Hematopoietic multipotent progenitor cell (in vitro differentiated cells): ENCODE measurements around the gene RAD9A. TPM values are rescaled to one million over a fixed set of nuclear protein-coding genes. Genes with fewer than 3 reads are reported as not detected.
A peak's percentile ranks its signal among the peaks of the same experiment; 100 is the strongest.

ENCODE experiments used
- DNase-seq, 3 donors: peaks; one replicate each; pipeline ENCODE4 v3.0.0-alpha.2; 2011 to 2015; ENCODE audit warnings: low read depth in 2 of 3, low spot score in 2 of 3
- total RNA-seq: library from RNA; depleted of rRNA; stranded (reverse); fragments of >200 nt; gene quantifications from one replicate; pipeline ENCODE4 v1.2.3, GENCODE V29; 2012

RAD9A gene
- total RNA-seq, 1 donor: 28.3 TPM

DNA sequence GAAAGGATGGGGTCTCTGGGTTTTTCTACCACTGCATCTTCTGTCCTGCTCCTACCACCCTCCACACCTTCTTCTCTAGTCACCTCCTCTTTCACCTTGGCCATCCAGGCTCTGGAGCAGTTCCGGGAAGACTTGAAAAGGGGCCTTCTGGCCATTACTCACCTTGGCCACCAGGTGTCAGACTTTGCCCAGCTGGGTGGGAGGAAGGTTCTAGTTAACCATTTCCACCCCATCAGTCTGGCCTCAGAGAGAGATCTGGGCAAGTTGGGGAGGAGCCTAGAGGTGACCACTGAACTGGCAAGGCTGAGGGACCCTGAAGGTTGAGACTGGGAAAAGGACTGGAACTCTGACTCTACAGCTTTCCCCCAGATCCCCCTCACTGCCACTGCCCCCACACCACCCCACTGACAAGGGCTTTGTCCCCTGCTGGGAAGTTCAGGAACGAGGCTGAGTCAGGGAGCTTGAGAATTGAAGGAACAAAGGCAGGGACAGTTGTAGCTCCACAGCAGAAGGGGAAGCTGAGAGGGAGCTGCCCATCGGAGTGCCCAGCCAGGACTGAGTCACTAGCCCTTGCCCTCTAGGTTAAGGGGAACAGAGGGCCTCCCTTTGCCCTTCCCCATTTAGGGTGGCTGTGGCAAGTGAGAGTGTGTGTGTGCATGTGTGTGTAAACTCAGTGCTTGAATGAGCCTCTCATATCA, 34.8 kb upstream of the RAD9A start:
- peak in 2 of 3 donors; percentile 65 to 78 for DNase-seq

DNA sequence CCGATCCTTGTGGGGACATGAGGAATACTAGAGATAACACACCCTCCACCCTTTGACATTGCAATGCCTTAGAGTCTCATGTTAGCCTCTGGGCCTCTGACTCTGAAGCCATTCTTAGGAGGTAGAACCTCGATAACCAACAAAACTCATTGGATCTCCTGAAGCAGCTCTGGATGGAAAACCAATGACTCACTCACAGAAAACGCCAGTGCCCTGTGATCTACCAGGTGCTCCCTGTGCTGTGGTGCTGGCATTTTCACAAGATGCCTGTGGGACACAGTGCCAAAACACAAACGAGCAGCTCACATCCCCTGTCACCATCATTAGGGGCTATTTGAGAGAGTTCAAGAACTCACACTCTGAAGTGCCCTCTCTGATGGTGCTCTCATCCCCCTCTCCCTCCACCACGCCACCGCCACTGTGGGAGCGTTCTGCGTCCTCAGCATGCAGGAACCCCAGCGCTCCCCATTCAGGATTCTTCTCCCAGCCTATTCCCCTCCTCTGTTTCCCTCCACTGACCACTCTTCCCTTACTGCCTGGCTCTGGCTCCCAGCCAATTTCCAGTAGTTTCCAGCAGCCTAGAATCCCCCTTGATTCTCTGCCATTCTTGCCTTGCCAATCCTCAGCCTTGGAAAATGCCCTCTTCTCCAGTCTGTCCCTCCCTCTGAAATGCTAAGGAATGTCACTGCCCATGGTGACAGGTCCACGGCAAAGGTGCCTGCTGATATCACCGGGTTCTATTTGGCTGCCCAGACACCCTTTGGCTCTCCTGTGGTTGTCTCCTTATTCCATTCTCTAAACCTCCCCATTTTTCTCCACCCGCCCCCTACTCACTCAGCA, 33.7 kb upstream of the RAD9A start:
- DNase-seq: no peak

DNA sequence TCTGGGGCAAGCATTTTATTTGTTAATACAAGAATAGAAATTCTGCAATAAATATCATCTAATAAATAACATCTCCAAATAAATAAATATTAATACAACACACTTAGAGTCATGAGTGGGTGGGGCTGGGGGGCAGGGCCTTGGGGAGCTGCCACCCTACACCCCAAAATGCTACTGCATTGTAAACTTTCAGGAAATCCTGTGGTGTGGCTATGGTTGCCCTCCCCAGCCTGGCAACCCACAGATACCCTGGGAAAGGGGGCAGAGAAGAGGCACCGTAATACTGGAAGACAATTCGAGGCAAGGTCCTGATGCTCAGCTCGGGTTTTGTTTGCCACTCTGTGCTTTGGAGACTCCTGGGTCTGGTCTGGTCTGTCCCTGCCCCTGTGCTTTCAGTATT, 27.6 kb upstream of the RAD9A start:
- no peak for DNase-seq

DNA sequence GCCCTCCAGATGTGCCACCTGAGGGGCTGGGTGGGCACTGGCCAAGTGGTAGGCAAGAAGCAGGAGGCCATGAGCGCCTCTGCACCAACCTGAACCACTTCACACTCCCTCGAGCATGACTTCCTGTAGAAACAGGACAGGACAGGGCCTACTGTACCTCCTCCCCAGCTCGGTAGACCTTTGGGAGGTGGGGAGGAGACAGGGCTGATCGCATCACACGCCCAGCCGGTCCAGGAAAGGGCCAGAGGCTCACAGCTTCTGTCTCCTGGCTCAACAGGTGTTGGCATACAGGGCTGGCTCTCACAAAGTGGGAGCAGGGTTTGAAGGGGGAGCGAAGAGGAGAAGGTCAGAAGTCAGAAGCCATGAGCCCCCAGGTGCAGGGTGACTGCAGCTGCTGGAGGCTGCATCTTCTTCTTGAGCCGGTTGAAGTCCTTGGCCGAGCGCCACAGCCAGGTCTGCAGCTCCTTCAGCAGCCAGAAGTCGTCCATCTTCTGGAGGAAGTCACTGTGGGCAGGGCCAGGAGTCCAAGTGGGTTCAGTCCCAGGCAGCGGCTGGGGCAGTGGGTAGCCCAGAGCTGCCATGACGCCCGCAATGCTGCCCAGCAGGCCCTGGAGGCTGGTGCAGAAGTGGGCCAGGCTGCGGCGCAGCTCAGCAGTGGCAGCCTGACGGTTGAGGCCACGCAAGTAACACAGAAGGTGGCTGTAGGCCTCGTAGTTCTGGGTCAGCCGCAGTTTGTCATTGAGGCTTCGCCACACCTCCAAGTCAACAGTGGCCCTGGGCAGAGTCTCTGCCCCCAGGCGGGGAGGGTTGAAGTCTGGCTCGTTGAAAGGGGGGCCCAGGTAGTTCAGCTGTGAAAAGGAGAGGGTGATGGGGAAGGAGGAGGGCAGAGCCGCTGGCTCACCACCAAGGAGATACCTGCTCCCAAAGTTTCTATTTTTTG, 26.7 kb upstream of the RAD9A start:
- DNase-seq: no peak

DNA sequence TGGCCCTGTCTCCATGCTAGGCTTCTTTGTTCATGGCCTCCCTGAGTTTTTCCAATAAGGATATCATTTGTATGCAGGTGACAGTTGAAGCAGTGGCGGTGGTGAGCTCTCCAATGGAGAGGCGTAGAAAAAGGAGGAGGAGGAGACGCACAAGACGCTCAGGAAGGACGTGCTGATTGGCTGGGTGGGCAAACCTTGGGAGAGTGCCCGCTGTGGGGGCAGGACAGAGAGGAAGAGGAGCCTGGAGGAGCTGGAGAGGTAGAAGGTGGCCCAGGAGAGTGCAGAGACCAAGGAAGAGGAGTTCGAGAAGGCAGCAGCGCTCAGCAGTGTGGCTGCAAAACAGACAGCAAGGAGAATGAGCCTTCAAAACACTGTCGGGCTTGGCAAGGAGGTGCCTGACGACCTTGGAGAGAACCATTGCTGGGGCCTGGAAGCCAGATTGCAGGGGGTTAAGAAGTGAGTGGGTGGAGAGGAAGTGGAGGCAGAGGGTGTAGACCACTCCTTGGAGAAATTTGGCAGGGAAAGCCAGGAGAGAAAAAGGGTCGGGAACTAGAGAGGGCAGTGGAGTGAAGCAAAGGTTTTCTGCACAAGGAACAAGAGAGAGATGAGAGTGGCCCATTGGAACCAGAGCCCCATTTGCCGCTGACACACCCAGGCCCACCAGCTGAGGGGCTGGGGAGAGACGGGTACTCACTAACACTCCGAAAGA, 25.9 kb upstream of the RAD9A start:
- DNase-seq: no peak

DNA sequence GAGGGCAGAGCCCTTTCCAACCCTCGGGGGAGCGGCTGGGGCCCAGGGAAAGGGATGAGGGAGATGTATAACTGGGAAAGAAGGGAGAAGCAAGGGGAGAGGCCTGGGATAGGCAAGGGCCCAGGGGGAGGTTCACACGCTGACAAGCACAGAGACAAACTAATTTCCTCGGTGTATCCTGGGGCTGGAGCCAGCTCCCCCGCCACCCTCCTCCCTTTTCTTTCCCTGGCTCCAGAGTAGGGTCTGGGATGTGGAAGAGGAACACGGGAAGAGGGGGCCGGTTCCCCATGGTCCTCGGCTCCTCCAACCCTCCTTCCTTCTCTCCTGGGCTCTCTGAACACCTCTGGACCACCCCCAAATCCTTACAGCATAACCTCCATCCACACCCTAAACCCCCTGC, 25.2 kb upstream of the RAD9A start:
- DNase-seq: no peak

DNA sequence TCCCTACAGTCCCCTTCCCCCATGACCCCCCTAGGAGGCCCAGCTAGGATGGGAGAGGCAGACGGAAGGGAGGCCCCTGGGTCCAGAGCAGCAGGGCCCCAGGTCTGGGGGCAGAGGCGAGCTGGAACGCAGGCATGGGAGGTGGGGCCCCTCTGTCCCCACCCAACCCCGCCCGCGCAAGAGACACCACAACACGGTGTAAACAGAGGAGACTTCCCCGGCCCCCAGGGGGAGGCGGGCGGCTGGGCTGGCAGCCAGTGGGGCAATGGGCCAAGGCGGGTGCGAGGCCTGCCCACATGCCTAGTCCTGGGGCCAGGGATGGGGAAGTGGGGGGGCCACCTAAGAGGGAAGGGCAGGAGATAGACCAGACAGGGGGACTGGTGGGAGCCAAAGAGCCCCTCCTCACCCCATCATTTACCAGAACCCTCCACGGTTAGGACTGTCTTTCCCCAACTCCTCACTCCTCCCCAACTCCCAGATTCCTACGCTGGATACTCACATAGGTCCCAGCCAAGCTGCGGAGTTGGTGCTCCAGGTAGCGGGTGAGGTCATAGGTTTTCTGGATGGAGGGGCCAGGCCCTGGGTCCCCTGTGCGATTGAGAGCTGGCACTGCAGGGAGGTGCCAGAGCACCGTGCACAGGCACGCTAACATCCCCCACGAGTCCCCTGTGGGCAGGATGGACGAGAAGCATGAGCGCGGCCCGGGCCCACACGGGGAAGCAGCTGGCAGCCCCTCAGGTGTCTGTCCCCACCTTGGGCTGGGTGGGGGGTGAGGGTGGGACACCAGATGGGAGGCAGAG, 24.6 kb upstream of the RAD9A start:
- DNase-seq: no peak

DNA sequence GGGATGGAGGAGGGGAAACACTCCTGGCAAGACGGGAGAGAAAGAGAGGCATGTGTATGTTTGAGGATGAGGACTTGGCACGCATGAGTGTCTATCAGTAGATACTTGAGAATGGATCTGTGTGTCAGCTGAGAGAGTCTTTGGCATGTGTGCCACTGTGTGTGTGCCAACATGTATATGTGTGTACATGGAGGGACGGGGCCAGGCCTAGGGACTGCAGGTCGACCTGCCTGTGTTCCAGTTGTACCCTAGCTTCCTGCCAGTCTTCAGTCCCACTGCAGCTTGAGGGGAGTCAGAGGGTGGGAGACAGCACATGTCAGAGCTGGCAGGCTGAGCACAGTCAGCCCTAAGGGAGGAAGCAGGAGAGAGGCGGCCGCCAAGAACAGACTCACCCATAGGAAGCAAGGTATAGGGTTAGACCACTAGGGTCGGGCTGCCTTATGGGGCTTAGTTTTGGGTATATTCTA, 24.0 kb upstream of the RAD9A start:
- DNase-seq: no peak

DNA sequence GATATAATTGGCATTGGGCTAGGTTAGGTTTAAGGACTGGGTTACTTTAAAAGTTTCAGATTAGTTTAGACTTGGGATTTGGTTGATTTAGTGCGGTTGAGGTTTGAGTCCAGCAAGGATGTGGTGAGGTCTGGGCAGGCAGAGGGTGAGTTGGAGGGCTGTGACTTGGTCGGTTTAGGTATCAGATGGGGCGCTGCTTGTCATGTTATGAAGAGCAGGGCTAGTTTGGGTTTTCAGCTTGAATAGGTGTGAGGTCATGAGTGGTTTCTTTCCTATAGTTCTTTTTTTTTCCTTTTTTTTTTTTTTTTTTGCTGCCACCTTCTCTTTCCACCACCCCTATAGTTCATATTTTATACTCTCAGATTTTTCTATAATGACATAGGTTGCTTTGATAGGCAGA, 23.2 kb upstream of the RAD9A start:
- peak in 2 of 3 donors; percentile 58 to 74 for DNase-seq

DNA sequence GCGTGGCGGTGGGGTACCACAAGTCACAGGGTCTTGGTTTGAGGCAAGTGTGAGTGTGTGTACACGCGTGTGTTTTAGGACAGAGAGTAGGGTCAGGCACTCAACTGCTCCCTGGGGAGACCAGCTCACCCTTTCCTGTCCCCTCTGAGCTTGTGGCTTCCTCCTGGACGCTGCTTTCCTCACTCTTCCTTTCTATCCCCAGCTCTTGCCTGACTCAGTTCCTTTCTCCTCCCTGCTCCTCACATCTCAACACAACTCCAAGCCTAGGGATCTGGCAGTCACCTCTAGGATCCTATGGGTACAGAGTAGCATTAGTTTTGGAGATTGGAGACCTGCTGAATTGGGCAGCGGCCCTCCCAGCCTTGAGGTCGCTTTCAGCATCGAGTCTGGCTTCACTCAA, 22.5 kb upstream of the RAD9A start:
- DNase-seq: no peak

DNA sequence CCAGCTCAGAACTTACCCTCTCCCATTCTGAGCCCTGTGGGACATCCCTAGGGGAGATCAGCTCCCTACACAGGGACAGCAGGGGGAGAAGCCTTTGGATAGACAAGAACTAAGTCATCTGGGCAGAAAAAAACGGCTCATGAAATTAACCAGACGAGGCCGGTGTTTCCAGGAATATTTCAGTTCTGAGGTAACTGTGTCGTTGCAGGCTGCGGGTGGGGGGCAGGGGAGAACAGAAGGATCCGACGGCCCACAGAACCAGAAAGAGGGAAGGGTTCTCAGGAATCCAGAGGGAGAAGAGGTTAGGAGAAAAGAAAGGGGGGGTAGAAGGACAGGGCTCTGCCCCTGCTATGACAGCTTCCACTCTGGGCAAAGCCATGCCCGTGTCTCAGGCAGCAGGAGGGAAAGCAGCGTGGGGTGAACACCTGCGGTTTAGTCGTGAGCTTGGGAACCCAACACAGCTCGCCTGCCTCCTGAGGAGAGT, 21.9 kb upstream of the RAD9A start:
- DNase-seq: no peak

DNA sequence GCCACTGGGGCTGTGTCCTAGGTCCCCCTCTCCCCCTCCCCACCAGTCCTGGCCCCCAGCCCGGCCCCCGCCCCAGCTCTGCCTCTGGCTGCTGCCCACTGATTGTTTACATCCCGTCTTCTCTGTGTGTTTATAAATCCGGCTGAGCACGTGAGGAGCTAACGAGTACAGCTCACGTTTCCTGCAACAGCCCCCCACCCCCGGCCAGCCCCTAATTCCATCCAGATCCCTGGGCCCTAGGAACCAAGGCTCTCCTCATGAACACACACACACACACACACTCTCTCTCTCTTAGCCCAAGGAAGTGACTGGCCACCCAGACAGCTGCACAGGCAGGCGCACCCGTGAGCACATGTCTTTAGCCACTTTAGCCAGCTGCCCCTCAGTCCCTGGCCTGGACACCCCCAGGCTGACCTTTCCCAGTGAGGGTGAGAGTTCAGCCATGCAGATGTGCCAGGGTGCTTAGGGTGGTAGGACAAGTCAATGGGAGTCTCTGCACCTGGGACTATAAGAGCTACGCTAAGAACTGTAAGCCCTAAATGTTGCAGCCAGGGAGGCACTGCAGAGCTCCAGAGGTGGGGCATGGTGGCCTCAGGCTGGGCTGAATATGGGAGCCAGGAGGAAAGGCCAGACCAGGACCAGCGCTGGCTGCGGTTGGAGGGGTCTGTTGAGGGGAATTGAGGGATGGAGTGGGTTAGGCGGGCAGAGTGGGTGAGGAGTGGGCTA, 21.3 kb upstream of the RAD9A start:
- DNase-seq: no peak

DNA sequence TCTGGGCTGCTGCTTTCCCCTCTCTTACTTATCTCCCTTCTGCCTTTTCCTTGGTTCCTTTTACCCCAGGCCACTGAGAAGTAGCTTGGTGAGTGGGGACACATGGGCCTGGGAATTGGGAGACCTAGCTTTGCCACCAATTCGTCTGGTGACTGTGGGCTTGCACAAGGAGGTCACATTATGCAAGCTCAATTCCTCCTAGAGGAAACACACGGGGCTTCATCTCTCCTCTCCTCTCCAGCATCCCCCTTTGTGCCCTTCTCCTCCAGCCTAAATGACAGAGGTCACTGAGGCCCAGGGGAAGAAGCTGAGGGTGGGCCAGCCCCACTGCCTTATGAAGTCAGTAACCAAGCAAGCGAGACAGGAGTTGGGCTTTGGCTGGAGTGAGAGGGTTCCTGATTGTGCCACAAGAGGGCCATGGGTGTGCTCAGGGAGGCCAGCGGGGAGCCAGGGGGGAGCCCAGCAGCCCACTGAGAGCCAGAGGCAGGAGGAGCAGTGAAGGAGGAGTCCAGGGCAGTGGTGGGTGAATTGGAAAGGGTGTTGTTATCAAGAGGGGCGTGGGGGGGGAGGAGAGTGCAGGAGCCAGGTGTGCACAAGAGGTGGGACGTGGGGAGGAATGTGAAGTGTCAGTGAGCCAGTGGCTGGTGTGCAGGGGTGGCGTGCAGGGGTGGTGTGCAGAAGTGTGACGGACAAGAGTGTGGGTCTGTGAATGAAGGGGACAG, 20.4 kb upstream of the RAD9A start:
- peak in 1 of 3 donors; percentile 67 for DNase-seq

DNA sequence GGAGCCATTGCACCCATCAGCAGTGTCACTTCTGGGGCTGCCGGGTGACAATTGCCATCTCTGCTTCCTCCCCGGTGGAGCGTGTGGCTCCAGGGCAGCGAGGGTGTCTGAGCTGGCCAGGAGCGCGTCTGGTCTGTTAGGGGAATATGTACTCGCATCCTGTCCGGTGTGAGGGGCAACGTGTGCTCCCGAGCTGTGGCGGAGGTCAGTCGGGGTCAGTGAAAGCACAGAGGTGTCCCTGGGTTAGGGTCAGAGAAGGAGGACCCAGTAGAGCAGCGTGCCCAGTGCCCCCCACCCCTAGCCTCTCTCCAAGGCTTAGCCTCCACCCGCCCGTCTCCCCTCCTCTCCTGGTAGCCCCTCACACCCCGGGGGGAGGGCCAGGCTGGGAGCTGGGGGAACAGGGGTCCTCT, 19.9 kb upstream of the RAD9A start:
- DNase-seq: no peak

DNA sequence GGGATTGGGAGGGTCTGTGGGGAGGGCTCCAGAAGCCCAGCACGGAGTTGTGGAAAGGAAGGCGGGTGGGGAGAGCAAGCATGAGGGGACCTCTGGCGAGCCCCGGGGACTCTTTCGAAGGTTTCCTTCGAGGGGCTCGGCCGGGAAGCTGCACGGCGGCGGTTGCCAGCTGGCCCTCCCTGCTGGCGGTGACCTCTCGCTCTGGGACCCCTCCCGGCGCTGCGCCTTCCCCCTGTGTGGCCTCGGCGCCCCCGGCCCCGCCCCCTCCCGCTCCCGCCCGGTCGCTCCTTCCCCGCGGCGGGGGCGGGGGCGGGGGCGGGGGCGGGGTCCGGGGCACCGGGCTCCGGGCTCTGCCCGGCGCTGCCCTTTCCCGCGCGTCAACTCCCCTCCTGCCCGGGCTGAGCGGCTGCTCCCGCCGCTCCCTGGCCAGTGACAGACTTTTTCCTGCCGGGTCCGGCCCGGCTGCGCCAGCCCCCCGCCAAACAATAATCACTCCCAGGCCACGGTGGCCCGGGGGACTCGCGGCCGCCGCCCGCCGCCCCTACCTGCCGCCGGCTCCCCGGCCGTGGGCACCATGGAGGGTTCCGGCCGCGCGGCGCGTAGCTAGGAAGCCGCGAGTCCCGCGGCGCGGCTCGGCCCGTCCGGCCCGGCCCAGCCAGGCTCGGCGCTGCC, 19.3 kb upstream of the RAD9A start:
- no peak for DNase-seq

DNA sequence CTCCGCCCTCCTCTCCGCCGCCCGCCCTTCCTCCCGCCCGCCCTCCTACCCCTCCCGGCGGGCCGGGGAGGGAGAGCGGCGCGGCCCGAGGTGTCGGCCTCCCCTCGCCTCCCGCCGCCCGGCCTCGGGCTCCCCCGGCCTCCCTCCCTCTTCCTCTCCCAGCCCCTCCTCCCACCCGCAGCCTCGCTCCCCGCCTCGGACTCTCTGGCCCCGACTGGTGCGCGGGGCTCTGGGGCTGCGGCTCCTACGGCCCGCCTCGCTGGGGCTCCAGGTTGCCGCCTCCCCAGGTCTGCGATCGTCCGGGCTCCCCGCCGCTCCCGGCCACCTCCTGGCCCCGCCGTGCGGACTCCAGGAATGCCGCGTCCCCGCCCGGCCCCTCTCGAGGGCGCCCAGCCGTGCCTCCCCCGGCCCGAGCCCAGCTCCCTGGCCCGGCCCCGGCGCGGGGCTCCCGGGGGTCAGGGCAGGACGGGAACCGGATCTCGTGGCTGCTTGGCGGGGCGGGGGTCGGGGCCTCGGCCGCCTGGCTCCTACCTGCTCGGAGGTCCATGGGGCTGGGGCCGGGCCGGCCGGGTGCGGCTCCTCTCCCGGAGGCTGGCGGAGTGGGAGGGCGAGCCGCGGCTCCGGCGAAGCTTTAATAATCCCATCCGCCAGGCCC, 18.7 kb upstream of the RAD9A start, which contains the start of gene CLCF1:
CLCF1 (minus strand) TSS at position 606 of the 655 bp plus-strand sequence; CDS start at position 547, 59 bp downstream.
- DNase-seq: no peak
